Tibial artery (tissue), 4 donors: Measurements from ENCODE around the gene SLMAP.

Experiments used
- DNase-seq, 2 donors: peaks; one replicate each; pipeline ENCODE4 v3.0.0-alpha.2; 2019
- H3K27ac ChIP-seq, 2 donors: fragments of 200-600 bp; sonication (generic) in 1 of 2; 1 replicate in 1 of 2; 2 replicates in 1 of 2; pipeline ENCODE4 v1.5.1; 2018 to 2019; ENCODE audit warnings: mild to moderate bottlenecking in 1 of 2
- H3K27me3 ChIP-seq, 2 donors: fragments of 200-600 bp; sonication (generic) in 1 of 2; one replicate each; pipeline versions ENCODE4 v1.5.1 to v1.6.0; 2016 to 2019
- H3K36me3 ChIP-seq, 3 donors: fragments of 200-600 bp; sonication (generic) in 2 of 3; one replicate each; pipeline ENCODE4 v1.5.1; 2016 to 2019; ENCODE audit warnings: mild to moderate bottlenecking in 2 of 3
- H3K4me1 ChIP-seq, 4 donors: fragments of 200-600 bp; sonication (generic) in 2 of 4; 1 replicate in 3 of 4; 2 replicates in 1 of 4; pipeline ENCODE4 v1.5.1; 2016 to 2019
- H3K4me3 ChIP-seq, 2 donors: fragments of 200-600 bp; sonication (generic) in 1 of 2; 1 replicate in 1 of 2; 2 replicates in 1 of 2; pipeline ENCODE4 v1.5.1; 2018 to 2019; ENCODE audit warnings: mild to moderate bottlenecking in 2 of 2
- H3K9me3 ChIP-seq, 3 donors: fragments of 200-600 bp; sonication (generic) in 1 of 3; one replicate each; pipeline ENCODE4 v1.5.1; 2016 to 2019
- intact Hi-C: fragments of 100-400 bp; cut with DNase I; formaldehyde crosslinking; loops from one replicate; pipeline ENCODE4 v1.15.0; 2023; ENCODE audit warnings: low total_unique reads
- TF ChIP-seq, protein P1 (sequence below), 2 experiments: fragments of 200-600 bp in 1 of 2; fragments of 450-650 bp in 1 of 2; IDR thresholded peaks; one replicate each; pipeline ENCODE4 v1.5.1; 2017 to 2019; ENCODE audit warnings: antibody characterized with exemption in 2 of 2, mild to moderate bottlenecking in 1 of 2, moderate library complexity in 1 of 2

Gene SLMAP

DNA sequence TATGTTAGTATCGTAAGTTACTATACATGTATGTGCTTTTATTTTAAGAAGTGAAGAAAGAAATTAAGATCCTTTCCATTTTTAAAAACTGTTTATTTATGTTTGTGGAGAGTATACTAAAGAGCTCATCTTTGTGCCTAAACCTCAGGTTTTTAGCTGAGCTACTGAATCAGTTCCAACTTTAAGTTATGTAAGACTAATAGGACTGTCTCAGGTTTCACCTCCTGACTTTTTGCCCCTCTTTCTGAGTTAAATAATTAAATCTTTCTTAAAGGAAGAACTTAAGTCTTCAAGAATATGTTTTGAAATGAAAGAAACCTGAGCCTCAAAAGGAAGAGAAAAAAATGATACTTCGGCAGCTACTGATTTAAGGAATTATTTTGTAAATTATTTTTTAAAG, 2.6 kb downstream of the SLMAP start:
- no peak overlapping the region for H3K27ac ChIP-seq
- H3K4me1 ChIP-seq: peaks cover 0 to 66% (median 26%) of the 10 kb centered on the region in 4 donors
- H3K36me3 ChIP-seq: peaks cover 8 to 11% (median 10%) of the 10 kb centered on the region in 3 donors
- TF ChIP-seq, protein P1, sequence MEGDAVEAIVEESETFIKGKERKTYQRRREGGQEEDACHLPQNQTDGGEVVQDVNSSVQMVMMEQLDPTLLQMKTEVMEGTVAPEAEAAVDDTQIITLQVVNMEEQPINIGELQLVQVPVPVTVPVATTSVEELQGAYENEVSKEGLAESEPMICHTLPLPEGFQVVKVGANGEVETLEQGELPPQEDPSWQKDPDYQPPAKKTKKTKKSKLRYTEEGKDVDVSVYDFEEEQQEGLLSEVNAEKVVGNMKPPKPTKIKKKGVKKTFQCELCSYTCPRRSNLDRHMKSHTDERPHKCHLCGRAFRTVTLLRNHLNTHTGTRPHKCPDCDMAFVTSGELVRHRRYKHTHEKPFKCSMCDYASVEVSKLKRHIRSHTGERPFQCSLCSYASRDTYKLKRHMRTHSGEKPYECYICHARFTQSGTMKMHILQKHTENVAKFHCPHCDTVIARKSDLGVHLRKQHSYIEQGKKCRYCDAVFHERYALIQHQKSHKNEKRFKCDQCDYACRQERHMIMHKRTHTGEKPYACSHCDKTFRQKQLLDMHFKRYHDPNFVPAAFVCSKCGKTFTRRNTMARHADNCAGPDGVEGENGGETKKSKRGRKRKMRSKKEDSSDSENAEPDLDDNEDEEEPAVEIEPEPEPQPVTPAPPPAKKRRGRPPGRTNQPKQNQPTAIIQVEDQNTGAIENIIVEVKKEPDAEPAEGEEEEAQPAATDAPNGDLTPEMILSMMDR (IDR thresholded peaks at IDR 0.05): no peak
- no peak for DNase-seq
- H3K4me3 ChIP-seq: peak overlapping the region in 1 of 2 donors; percentile 84
- H3K27me3 ChIP-seq: no peaks in the 10 kb centered on the region
- no peaks in the 10 kb centered on the region for H3K9me3 ChIP-seq
- intact Hi-C loops: loop anchor here (5.0 kb wide), 2 partner anchors 66 to 161 kb away; partner anchors contain the start of genes ARF4 and DENND6A

- no peak overlapping the region for H3K4me3 ChIP-seq
- H3K9me3 ChIP-seq: no peaks in the 10 kb centered on the region
- TF ChIP-seq, protein P1 (IDR thresholded peaks at IDR 0.05): no peak
- no peak overlapping the region for H3K27ac ChIP-seq
- intact Hi-C loops: no loop called here
- H3K4me1 ChIP-seq: peaks cover 0 to 50% (median 21%) of the 10 kb centered on the region in 4 donors
- no peaks in the 10 kb centered on the region for H3K27me3 ChIP-seq
- DNase-seq: no peak
- peaks cover 4 to 10% (median 8%) of the 10 kb centered on the region in 3 donors for H3K36me3 ChIP-seq
Observed at GRCh38 chr3:57764794-57765193, 8.7 kb downstream of the SLMAP start.

DNA sequence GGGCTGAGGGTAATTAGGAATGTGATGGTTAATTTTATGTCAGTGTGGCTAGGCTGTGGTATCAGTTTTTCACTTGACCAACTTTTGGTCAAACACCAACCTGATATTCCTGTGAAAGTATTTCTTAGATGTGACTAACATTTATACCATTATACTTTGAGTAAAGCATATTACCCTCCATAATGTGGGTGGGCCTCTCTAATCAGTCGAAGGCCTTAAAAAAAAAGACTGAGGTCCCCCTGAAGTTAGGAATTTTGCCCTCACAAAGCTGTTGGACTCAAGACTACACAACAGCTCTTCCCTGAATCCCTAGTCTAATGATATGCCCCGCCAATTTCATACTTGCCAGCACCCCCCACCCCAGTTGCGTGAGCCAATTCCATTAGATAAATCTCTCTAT, 12.5 kb downstream of the SLMAP start:
- no peak overlapping the region for H3K27ac ChIP-seq
- no peaks in the 10 kb centered on the region for H3K9me3 ChIP-seq
- H3K36me3 ChIP-seq: no peaks in the 10 kb centered on the region
- TF ChIP-seq, protein P1 (IDR thresholded peaks at IDR 0.05): no peak
- no peak overlapping the region for H3K4me3 ChIP-seq
- H3K27me3 ChIP-seq: no peaks in the 10 kb centered on the region
- no peak for DNase-seq
- H3K4me1 ChIP-seq: peaks cover 0 to 25% (median 11%) of the 10 kb centered on the region in 4 donors
- intact Hi-C loops: no loop called here

- no peak for DNase-seq
- Histone ChIP-seq H3K27ac (no peak overlapping the region), H3K27me3 (no peaks in the 10 kb centered on the region), H3K4me1 (peaks cover 0 to 10% (median 5%) of the 10 kb centered on the region in 4 donors), H3K9me3 (no peaks in the 10 kb centered on the region), H3K4me3 (no peak overlapping the region), H3K36me3 (no peaks in the 10 kb centered on the region)
- TF ChIP-seq, protein P1 (IDR thresholded peaks at IDR 0.05): no peak
- intact Hi-C loops: no loop called here
Observed at GRCh38 chr3:57770009-57770827, 14.1 kb downstream of the SLMAP start.

DNA sequence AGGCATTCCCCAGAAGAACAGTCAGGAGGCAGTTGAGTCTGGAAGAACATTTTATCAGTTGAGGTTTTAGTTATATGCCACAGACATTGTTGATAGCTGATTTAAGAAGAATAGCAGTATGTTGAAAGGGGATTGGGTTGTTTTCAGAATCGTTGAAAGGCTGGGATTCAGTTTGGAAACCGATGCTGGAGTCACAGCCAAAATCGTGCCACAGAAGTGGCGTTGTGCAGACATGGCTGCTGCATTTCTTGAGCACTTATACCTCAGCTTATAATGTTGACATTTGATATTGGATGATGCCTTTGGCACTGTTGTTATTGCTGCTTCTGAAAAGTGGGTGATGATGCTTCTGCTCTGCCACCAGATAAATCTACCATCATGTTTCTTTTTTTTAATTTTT, 16.1 kb downstream of the SLMAP start:
- Histone ChIP-seq H3K4me3 (no peak overlapping the region), H3K36me3 (no peaks in the 10 kb centered on the region), H3K27me3 (no peaks in the 10 kb centered on the region), H3K4me1 (peaks cover 0 to 6% (median 3%) of the 10 kb centered on the region in 4 donors), H3K27ac (no peak overlapping the region), H3K9me3 (no peaks in the 10 kb centered on the region)
- no peak for DNase-seq
- TF ChIP-seq, protein P1 (IDR thresholded peaks at IDR 0.05): no peak
- intact Hi-C loops: no loop called here
